GM19240 (cell line): ENCODE data around the gene KCNMB2.
"Not testable (repeated sequence)": the region's sequence is repeated elsewhere in the genome, so short reads cannot be mapped to it uniquely, and the experiment has no call there.

Experiments
- DNase-seq: peaks from one replicate; pipeline ENCODE4 v3.0.0; 2011; ENCODE audit warnings: low spot score; ENCODE audit not compliant: insufficient read length

Gene KCNMB2

GRCh38 chr3:178536211-178537079 lies at the start of gene KCNMB2:
Gene KCNMB2 (plus strand): TSS chr3:178536436.
- no peak for DNase-seq

GRCh38 chr3:178486903-178487302 lies 49.3 kb upstream of the KCNMB2 start:
- no peak for DNase-seq

GRCh38 chr3:178487752-178488151 lies 48.5 kb upstream of the KCNMB2 start:
- DNase-seq = no peak

- no peak for DNase-seq
These were observed 44.5 kb upstream of the KCNMB2 start for GRCh38 chr3:178491751-178492150.

GRCh38 chr3:178492491-178492890 lies 43.7 kb upstream of the KCNMB2 start:
- DNase-seq = no peak

GRCh38 chr3:178494386-178494785 lies 41.9 kb upstream of the KCNMB2 start:
- DNase-seq = no peak

GRCh38 chr3:178496911-178497310 lies 39.3 kb upstream of the KCNMB2 start:
- no peak for DNase-seq

- no peak for DNase-seq
These were observed 37.4 kb upstream of the KCNMB2 start for GRCh38 chr3:178498871-178499270.

GRCh38 chr3:178500631-178501030 lies 35.6 kb upstream of the KCNMB2 start:
- no peak for DNase-seq

- DNase-seq = no peak
These were observed 32.1 kb upstream of the KCNMB2 start for GRCh38 chr3:178504128-178504527.

- DNase-seq = no peak
These were observed 30.4 kb upstream of the KCNMB2 start for GRCh38 chr3:178505832-178506231.

- no peak for DNase-seq
These were observed 28.5 kb upstream of the KCNMB2 start for GRCh38 chr3:178507507-178508442.

GRCh38 chr3:178508443-178508825 lies 27.8 kb upstream of the KCNMB2 start:
- no peak for DNase-seq

- DNase-seq = no peak
These were observed 25.7 kb upstream of the KCNMB2 start for GRCh38 chr3:178510496-178510895.

GRCh38 chr3:178512647-178513046 lies 23.6 kb upstream of the KCNMB2 start:
- no peak for DNase-seq

- DNase-seq = no peak
These were observed 22.5 kb upstream of the KCNMB2 start for GRCh38 chr3:178513546-178514380.

- no peak for DNase-seq
These were observed 21.8 kb upstream of the KCNMB2 start for GRCh38 chr3:178514401-178514800.

GRCh38 chr3:178515076-178515744 lies 21.0 kb upstream of the KCNMB2 start:
- not testable (repeated sequence) for DNase-seq

- DNase-seq = no peak
These were observed 18.4 kb upstream of the KCNMB2 start for GRCh38 chr3:178517665-178518334.
